ENCODE data around the gene LYPD4.

- TF ChIP-seq CTCF (optimal IDR thresholded peaks at IDR 0.05 in 1 of 3, IDR thresholded peaks at IDR 0.05 in 1 of 3, conservative IDR thresholded peaks at IDR 0.05 in 1 of 3; ENCODE audit: extremely low read depth in 1 of 3, insufficient read depth in 2 of 3, low read length in 3 of 3): no peak
- TF ChIP-seq EZH2 (IDR thresholded peaks at IDR 0.05; ENCODE audit: low read length): no peak
These were observed 21.8 kb upstream of the LYPD4 start for GRCh38 chr19:41866284-41866683.
